LHCN-M2 (cell line): ENCODE data around the gene KLHL3. TPM values are rescaled to one million over a fixed set of nuclear protein-coding genes. Genes with fewer than 3 reads are reported as not detected.

Experiments used
- DNase-seq: peaks from one replicate; pipeline ENCODE4 v3.0.0-alpha.2; 2012; ENCODE audit warnings: low read depth
- total RNA-seq: library from RNA; depleted of rRNA; stranded (reverse); fragments of >200 nt; gene quantifications from 2 replicates; pipeline ENCODE4 v1.2.3, GENCODE V29; 2014

The KLHL3 gene
- total RNA-seq, 1 experiment from 2014 or later = 0.34 TPM

DNA sequence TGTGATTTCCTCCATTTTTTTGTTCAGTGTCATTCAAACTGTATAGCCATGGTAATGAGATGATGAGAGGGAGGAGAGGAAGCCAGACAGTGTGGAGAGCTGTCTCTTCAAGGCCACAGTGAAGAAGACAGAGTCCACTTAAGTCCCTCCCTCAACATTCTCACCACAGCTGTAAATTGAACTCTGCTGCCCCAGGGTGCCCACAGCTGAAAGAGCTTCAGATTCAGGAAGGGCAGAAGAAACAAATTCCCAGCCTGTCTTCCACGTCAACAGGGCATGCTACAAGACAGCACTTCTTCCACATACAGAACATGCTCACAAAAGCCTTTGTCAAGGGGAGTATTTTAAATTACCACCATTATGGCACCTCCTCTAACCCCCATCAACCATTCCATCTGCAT is 100.4 kb downstream of the KLHL3 start:
- DNase-seq = peak; percentile 13

DNA sequence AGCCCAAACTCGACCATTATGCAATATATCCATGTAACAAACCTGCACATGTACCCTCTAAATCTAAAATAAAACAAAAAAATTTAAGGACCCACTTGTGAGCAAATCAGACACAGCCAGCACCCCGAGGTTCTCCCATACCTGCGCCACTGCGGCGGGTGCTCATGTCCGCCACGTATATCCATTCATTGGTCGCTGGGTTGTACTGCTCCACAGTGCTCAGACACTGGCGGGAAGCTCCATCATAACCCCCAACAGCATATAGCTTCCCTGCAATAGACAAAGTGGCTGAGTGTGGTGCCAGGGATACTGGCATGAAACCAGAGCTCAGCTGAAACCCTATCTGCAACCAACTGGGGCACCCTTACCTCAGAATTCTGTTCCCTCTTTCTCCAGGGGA is 102.0 kb downstream of the KLHL3 start:
- DNase-seq = no peak

DNA sequence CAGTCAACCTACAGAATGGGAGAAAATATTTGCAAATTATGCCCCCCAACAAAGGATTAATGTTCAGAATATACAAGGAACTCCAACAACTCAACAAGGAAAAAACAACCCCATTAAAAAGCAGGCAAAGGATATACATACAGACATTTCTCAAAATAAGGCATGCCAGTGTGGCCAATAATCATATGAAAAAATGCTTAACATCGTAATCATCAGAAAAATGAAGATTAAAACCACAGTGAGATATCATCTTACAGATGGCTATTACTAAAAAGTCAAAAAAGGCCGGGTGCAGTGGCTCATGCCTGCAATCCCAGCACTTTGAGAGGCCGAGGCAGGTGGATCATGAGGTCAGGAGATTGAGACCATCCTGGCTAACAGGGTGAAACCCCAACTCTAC is 103.2 kb downstream of the KLHL3 start:
- peak; percentile 22 for DNase-seq

DNA sequence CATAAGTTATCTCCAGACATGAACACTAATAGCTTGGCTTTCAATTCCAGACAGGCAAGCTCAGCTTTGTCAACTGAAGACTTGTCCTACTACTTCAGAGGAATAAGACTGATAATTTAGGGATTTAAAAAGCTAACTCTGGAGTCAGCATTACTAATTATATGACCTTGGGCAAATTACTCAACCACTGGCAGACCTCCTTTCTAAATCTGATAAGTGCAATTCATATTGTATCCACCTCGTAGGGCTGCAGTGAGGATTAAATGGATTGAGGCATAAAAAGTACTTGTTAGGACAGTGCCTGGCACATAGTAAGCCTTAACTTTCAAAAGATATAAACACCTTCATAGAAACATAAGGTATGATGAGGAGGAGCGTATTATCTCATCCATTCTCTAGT is 104.4 kb downstream of the KLHL3 start:
- DNase-seq = no peak

DNA sequence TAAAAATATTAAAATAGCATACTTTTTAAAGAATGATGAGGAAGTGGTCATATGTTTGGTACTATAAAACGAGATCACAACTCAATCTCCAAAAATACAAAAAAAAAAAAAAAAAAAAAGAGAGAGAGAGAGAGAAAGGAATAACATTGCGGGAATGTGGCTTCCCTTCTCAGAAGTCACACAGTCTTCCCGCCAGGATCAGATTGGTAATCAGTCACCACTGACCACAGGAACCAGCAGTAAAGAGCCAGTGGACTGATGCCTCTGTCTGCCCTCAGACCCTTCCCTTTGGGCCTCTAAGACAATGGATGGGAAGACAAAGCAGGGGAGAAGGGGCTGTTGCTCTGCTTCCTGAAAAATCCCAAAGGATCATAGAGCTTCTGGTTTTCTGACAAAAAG is 104.9 kb downstream of the KLHL3 start:
- no peak for DNase-seq

DNA sequence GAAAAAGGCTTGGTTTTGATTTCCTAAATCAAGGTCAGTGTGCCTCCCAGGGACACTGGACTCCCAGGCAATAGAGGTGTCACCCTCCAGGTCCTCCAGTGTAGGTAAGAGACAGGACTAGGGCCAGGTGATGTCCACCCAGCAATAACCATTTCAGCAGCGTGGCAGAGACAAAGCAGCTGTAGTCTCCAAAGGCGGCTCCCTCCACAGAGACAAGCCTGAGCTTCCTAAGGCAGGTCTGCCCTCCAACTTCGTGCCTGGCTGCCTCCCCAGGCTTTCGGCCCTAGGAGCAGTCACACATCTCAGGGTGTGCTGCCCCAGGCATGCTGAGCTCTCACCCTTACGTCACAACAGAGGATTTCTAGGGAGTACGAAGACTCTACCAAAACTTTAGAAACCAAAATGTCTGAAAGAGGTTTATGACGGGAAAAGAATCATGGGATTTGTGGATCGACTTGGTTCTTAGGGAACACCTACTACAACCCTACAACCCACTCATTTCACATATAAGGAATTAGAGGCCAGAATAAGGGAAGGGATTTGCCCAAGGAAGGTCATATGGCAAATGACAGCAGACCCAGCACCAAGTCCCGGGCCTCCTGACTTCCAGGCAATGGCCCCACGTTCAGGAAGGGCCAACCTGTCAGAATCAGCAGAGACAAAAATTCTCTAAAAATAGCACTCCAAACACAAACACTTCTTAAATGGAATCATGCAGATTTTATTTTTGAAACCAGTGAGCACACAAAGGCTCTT is 105.5 kb downstream of the KLHL3 start:
- no peak for DNase-seq

DNA sequence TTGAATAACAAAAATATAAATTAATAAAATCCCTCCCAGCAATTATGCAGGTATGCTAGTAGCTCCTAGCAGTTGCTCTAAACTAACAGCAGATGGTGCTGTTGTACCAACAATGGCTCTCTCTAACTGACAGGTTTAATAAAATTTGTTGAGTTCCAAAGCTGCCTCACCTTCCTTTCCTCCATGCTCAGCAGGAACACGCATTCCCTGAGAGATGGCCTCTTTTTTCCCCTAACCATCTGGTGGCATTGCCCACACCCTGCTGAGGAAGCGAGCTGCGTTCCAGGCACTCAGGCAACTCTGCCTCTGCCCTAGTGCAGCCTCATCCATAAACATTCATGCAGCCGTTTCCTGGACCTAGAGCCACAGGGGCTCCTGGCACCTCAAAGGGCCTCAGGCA is 106.2 kb downstream of the KLHL3 start:
- DNase-seq = peak; percentile 32

DNA sequence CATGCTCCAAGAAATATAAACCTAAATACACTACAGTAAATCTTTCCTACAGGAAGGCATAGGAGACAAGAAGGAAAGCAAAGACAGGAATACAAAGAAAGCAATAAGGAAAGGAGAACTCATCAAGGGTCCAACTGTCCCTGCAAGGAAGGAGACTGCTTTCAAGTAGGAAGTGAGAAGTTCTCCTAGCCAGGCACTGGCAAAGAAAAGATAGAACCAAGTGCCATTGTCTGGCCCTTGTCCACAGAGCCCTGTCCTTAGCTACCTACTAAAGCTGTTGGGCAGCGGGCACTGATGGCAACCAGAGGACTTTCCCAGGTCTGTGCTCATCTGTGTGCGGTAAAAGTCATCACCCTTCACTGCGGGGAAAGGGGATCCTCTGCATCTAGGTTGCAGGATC is 108.2 kb downstream of the KLHL3 start:
- DNase-seq = no peak

DNA sequence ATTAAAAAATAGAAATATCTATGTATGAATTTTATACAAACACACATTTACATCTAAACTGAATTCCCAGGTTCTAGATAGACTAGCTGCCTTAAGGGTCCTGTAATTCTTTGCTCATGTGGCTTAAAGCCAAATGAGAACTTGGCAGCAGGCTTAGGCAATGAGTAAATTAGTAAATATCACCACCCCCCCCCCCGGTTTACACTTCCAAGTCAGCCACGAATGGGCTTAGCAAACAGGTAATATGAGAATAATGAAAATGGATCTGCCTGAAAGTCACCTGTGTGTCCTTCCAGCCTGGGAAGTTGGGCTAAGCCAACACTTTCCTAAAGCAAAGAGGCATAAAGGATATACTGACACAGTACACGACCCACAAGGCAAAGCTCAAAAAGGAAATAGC is 108.6 kb downstream of the KLHL3 start:
- DNase-seq = no peak

DNA sequence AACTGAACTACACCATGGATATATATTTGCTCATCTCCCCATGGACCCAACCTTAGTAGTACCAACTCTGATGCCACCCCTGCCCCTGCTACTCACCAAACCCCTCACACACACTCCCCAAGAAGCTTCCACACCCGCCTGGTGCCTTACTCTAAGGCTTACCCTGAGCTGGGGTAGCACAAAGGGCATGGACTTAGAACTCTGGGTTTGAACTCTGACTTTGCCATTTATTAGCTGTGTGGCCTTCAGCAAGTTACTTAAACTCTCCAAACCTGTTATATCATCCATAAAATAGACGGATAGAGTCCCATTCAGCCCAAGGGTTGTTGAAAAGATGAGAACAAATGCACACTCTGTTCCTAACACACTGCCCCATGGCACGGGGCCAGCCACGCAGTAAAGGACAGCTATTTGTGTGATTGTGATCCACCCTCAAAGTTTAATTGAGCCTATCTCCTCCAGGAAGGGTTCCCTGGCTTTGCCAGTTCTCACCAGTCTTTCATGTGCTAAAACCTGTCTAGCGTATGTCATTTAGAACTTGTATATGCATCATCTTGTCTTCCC is 111.0 kb downstream of the KLHL3 start:
- no peak for DNase-seq

DNA sequence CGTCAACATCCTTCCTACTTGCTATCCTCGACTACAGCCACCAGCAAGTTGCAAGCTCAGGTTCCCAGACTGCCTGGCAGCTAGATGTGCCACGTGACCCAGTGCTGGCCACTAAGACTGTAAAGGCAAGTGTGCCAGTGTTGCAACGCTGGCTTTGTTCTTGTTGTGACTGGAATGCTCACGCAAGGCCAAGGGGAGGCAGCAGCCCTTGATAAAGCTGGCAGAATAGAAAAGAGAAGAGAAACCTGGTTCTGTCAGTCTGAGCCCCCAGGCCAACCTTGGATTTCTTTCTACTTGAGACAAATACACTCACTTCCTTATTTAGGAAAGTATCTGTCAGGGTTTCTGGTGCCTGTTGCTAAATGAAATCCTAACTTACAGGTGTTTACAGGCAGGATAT is 113.0 kb downstream of the KLHL3 start:
- DNase-seq = peak; percentile 73

DNA sequence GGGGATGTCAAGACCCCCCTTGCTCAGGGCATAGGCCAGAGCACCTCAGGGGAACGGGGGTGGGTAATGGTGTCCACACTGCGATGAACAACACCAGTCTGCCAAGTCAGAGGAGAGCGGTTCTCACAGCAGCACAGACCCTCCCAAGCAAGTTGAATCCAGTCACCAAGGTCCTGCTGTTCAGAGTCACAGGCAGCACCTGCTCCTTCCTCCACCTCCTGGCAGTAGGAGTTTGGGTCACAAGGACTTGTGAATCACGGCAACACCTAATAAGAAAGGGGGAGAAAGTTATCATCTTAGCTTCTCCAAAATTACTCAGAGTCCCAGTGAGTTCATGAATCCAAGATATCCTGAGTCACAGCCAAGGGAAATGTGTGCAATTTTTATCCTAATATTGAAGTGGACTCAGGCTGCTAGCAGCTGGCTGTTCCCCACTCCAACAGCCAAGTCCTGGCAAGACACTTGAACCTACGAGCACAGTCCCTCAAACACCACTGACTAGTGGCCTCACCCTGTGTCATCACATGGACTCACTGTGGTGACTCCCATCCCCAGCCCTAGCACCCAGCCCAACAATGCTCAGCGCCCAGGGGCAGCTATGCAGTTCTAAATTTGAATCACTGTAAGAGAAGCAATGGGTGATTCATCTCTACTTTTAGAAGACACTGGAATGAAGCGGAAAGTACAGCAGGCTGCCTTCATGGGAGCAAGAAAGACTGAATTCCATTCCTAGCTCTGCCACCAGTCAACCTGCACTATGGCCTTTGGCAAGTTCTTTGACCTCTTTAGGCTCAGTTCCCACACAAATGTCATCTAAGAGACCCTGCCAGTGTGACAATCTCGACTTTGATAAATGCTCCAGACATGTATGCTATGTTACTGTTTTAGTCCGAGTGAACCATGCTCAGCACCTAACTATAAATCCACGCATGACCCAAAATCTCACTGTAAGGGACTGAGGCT is 113.7 kb downstream of the KLHL3 start:
- peak; percentile 72 for DNase-seq

DNA sequence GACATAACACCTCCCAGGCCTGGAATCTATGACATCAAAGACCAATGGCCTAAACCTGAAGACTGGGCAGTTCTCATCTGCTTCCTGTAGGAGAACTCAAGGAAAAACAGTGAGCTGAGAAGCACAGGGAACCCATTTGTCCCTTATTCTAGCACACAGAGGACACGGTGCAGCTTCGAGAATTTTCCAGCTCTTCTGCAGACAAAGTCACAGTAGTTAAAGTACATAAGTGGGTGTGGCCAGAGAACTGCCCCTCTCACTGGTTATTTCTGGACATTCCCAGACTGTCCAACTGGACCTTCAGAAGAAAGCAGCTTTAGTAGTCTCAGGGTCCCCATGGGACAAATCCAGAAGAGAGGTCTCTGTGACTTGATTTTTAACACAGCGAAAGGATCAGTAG is 114.6 kb downstream of the KLHL3 start:
- DNase-seq = no peak

DNA sequence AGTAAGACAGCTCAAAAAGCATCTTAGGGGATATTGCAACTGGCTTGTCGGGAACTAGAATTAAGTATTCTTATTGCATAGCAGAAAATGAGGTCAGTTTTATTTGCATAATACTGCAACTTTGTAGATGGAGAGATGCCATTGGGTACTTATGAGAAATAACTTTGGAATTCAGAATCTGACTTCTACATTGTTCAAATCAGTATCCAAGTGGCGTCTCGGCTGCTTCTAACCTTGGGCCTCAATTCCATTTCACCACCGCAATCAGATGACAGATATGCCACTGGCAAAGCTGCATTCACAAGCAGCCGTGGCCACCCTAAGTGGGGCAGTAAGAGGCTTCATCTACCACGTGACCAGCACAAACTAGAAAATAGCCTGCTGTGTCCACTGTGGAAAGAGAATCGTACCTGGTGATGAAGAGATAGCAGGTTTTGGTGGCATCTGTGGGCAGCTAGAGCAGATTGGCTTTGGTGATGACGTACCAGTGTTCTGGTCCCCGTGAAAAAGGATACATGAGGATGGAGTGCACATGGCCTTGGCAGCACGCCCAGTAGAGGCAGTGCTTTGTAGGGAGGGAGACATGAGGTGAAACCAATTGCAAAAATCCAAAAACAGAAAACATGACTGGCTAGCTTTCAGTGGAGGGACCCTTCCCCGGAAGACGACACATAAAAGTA is 116.6 kb downstream of the KLHL3 start:
- DNase-seq = peak; percentile 75

DNA sequence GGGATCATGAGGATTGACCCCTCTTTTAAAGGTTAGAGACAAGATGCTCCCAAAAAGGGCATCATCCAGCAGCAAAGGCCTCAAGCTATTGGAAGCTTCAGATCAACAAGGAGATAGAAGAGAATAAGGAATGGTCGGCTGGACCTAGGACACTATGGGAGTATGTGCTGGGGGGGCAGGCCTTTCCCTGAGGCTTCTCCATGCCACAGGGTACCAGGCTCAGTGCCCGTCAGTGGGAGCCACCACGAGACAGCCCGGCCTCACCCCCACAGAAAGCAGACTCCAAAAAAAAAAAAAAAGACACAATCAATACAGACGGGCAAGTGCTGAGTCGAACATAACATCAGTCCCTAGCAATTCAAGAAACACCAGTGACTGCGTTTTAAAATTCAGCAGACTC is 117.4 kb downstream of the KLHL3 start:
- DNase-seq = no peak

DNA sequence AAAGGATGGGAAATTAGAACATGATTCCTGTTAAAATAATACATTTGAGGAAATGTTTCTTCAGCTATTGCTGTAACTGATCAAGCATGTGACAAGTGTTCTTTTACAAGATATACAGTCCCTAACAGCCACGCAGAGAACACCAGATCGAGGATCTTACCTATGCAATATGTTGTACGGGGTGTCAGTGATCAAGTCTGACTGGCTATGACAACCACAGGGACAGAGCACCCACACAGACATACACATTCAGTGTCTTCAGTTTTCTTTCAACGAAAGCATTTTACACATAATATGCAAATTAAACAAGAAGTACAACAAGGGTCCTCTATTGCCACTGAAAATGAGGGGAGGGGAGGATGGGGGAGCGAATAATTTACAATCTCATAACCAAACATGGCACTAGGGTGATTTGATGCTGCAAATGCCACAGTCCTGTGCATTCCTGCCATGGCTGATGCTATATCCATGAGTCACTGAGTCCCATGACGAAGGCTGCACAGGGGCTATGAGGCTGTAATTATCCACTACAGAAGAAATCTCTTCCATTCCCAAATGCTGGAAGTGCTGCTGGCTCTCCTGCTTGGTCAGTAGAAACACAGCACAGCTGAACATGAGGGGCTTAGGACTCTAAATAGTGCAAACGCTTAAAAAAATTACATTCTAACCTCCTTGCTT is 118.2 kb downstream of the KLHL3 start:
- DNase-seq = peak; percentile 38

DNA sequence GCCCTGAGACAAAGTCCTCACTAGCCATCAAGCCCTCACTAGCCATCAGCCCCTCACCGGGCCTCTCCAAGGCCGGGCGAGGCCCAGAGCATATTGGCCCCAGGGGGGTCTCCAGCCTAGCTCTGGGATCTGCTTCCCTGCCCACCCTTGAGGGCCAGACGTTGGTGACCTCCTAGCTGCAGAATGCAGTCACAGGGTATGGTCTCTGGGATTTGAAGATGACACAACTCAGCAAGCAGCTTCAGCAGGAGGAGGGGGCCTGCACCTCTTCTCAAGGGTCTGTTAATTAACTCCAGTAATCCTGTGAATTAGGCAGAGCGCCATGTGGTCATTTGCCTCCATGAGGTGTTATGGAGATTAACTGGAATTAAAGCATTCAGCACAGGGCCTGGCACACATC is 119.8 kb downstream of the KLHL3 start:
- DNase-seq = no peak

DNA sequence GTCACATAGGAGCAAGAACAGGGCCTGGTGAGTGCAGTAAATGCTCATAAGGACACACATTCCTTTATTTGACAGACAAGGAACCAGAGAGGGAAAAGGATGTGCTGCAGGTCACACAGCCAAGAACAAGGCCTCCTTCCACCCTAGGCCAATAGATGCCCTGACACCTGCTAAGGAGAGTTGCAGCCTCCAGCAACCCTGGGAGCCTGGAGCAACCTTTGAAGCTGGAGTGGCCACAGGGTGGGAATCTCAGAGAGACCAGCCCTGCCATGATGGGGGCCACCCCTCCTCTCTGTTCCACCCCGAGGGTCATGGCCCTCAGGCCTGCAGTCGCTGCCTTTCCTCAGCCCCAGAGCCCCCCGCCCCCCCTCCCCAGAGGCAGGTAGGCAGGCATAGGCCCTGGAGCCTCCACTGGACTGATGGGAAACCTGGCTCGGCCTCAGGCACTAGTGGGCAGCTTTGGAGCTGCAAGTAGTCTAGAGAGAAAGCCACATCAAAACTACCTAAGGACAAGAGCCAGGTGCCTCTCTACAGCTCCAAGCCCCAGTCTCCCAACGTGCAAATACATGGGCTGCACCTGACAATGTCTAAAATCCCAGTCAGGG is 120.6 kb downstream of the KLHL3 start:
- DNase-seq = no peak

DNA sequence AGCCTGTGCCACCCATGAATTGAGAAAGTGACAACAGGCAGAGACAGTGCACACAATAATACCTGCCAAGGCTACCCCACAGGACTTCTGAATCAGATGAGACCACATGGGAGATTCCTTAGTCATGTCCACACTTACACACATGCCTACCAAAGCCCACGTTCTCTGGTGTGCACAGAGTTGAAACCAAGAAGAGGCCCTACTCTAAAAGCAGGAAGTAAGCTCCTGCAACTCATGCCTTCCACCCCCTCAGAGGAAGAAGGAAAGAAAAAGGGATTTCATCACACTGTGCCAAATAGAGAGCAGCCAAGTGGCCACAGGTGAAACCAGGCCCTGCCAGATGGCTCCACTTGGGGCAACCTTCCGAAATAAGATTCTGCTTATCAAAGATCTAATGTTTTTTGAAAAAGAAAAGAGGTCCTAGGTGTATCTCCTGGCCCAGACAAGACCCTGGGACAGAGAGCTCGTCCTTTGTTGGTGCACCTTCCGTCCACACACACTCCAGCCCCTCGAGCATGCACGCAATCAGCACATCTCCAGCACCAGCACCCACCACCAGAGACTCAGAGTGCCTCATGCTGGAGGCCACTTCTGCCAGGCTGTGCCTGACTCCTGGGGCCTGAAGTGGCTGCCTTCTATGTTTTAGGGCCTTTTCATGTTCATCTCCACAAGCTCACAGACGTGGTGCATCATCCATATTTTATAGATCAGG is 122.2 kb downstream of the KLHL3 start:
- no peak for DNase-seq

DNA sequence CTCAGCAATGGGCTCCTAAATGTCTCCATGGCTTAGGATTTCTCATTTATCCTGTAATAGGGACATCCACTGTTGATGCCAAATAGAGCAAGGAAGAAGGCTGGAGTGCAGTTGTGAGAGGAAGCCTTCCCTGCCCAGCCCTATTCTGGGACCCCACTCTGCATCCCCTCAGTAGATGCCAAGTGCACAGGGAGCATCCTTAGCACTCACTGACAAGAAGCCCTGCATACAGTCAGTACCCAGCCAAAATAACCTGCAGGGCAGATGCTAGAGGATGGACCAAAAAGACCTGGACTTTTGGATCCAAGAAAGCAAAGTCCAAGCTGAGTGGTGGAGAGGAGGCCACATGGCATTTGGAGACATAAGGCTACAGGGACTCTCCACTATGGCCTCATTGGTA is 123.3 kb downstream of the KLHL3 start:
- no peak for DNase-seq
